Inflammatory macrophage (primary cell): ENCODE results near the gene SEC14L2.

Experiments
- DNase-seq, 2 donors: peaks; one replicate each; pipeline ENCODE4 v3.0.0-alpha.2; 2020 to 2022
- total RNA-seq, 18 experiments: gene quantifications; one replicate each; lab custom pipeline; 2026; ENCODE audit warnings: mixed read lengths in 6 of 18, inconsistent platforms in 2 of 18; lab: John Stamatoyannopoulos, UW

SEC14L2 gene
- 0.59 to 7.6 (median 1.6) reads per million in 18 experiments for total RNA-seq

- peak in 1 of 2 donors; percentile 34 for DNase-seq
Observed at GRCh38 chr22:30396871-30397655, at the start of gene SEC14L2. SEC14L2 (plus strand) TSS chr22:30397018; CDS start chr22:30397117, 99 bp downstream.

GRCh38 chr22:30347255-30347892 lies 49.4 kb upstream of the SEC14L2 start:
- no peak for DNase-seq

- DNase-seq: no peak
Observed at GRCh38 chr22:30348404-30348803, 48.4 kb upstream of the SEC14L2 start.

- no peak for DNase-seq
Observed at GRCh38 chr22:30348809-30349208, 48.0 kb upstream of the SEC14L2 start.

GRCh38 chr22:30351226-30351625 lies 45.6 kb upstream of the SEC14L2 start:
- no peak for DNase-seq

GRCh38 chr22:30354644-30355043 lies 42.2 kb upstream of the SEC14L2 start:
- DNase-seq: no peak

- DNase-seq: peak; percentile 88 to 94
Observed at GRCh38 chr22:30356449-30357235, 40.2 kb upstream of the SEC14L2 start, which contains the start of the genes CCDC157 and SF3A1. CCDC157 (plus strand) TSS chr22:30357007; CDS start chr22:30366001, 8,994 bp downstream. SF3A1 (minus strand) TSS chr22:30356894; CDS start chr22:30356792, 102 bp downstream.

- no peak for DNase-seq
Observed at GRCh38 chr22:30357236-30357570, 39.6 kb upstream of the SEC14L2 start.

- no peak for DNase-seq
Observed at GRCh38 chr22:30357650-30358215, 39.1 kb upstream of the SEC14L2 start.

GRCh38 chr22:30358541-30358940 lies 38.3 kb upstream of the SEC14L2 start:
- no peak for DNase-seq

- DNase-seq: no peak
Observed at GRCh38 chr22:30361916-30362650, 34.7 kb upstream of the SEC14L2 start.

GRCh38 chr22:30362651-30363281 lies 34.1 kb upstream of the SEC14L2 start:
- no peak for DNase-seq

- no peak for DNase-seq
Observed at GRCh38 chr22:30365891-30366290, 30.9 kb upstream of the SEC14L2 start.

- DNase-seq: no peak
Observed at GRCh38 chr22:30368420-30368819, 28.4 kb upstream of the SEC14L2 start.

- DNase-seq: no peak
Observed at GRCh38 chr22:30370641-30371230, 26.1 kb upstream of the SEC14L2 start.

GRCh38 chr22:30371321-30371720 lies 25.5 kb upstream of the SEC14L2 start:
- DNase-seq: no peak

- DNase-seq: no peak
Observed at GRCh38 chr22:30371981-30372380, 24.8 kb upstream of the SEC14L2 start.

- DNase-seq: peak; percentile 75 to 79
Observed at GRCh38 chr22:30372915-30373314, 23.9 kb upstream of the SEC14L2 start.

GRCh38 chr22:30373331-30374325 lies 23.2 kb upstream of the SEC14L2 start:
- DNase-seq: no peak
